Neural cell (in vitro differentiated cells): ENCODE data around the gene PRTG. TPM values are rescaled to one million over a fixed set of nuclear protein-coding genes. Genes with fewer than 3 reads are reported as not detected.

ENCODE experiments used
- H2AFZ ChIP-seq: fragments of 200-600, 300-800 bp; sonication (generic), shearing (Covaris generic); 2 replicates; pipeline ENCODE4 v1.6.0; 2014; ENCODE audit warnings: low read depth, mild to moderate bottlenecking, antibody characterized with exemption, low read length, moderate library complexity
- H3F3A ChIP-seq: fragments of 200-600 bp; shearing (Covaris generic); 2 replicates; pipeline ENCODE4 v1.6.1; 2016; ENCODE audit warnings: mild to moderate bottlenecking, moderate library complexity, mixed read lengths, antibody characterized with exemption, low read length; ENCODE audit not compliant: insufficient read depth, poor library complexity, severe bottlenecking
- H3K27ac ChIP-seq: fragments of 200-600, 300-800 bp; sonication (generic), shearing (Covaris generic); 2 replicates; pipeline ENCODE4 v1.5.1; 2014; ENCODE audit warnings: mild to moderate bottlenecking, low read length, moderate library complexity
- H3K27me3 ChIP-seq: fragments of 300-800, 200-600 bp; sonication (generic), shearing (Covaris generic); 2 replicates; pipeline ENCODE4 v1.6.0; 2014; ENCODE audit warnings: mild to moderate bottlenecking, low read depth, low read length, moderate library complexity; ENCODE audit not compliant: insufficient read depth
- H3K36me3 ChIP-seq: fragments of 300-800, 200-600 bp; sonication (generic), shearing (Covaris generic); 2 replicates; pipeline ENCODE4 v1.5.1; 2014; ENCODE audit warnings: mild to moderate bottlenecking, antibody characterized with exemption, low read length, moderate library complexity; ENCODE audit not compliant: insufficient read depth
- H3K4me2 ChIP-seq: fragments of 300-800, 200-600 bp; sonication (generic), shearing (Covaris generic); 2 replicates; pipeline ENCODE4 v1.6.0; 2014; ENCODE audit warnings: mild to moderate bottlenecking, low read length
- H3K4me3 ChIP-seq: fragments of 300-800, 200-600 bp; sonication (generic), shearing (Covaris generic); 2 replicates; pipeline ENCODE4 v1.5.1; 2014; ENCODE audit warnings: mild to moderate bottlenecking, low read length, moderate library complexity
- H3K79me2 ChIP-seq: fragments of 200-600 bp; shearing (Covaris generic); replicated peaks from 2 replicates; pipeline ENCODE4 v1.6.0; 2014; ENCODE audit warnings: mild to moderate bottlenecking, low read length, moderate library complexity; ENCODE audit not compliant: insufficient read depth
- H3K9ac ChIP-seq: fragments of 300-800, 200-600 bp; sonication (generic), shearing (Covaris generic); 2 replicates; pipeline ENCODE4 v1.6.1; 2016; ENCODE audit warnings: mild to moderate bottlenecking, low read length, mixed read lengths
- H3K9me2 ChIP-seq: fragments of 200-600 bp; shearing (Covaris generic); 2 replicates; pipeline ENCODE4 v1.6.1; 2016; ENCODE audit warnings: mild to moderate bottlenecking, low read length, mixed read lengths; ENCODE audit not compliant: insufficient read depth
- H3K9me3 ChIP-seq: fragments of 200-600, 300-800 bp; sonication (generic), shearing (Covaris generic); 2 replicates; pipeline ENCODE4 v1.6.1; 2016; ENCODE audit warnings: mild to moderate bottlenecking, mixed run types, low read length, moderate library complexity, mixed read lengths
- H4K20me1 ChIP-seq: fragments of 200-600 bp; shearing (Covaris generic); 2 replicates; pipeline ENCODE4 v1.6.1; 2016; ENCODE audit warnings: mild to moderate bottlenecking, mixed run types; ENCODE audit not compliant: insufficient read depth
- EP300 ChIP-seq: fragments of 450-650 bp; conservative IDR thresholded peaks from 2 replicates; pipeline ENCODE4 v1.6.1; 2014; ENCODE audit warnings: antibody characterized with exemption, mild to moderate bottlenecking, moderate library complexity; ENCODE audit not compliant: poor library complexity, severe bottlenecking
- EZH2 ChIP-seq: fragments of 200-600, 300-800 bp; shearing (Covaris generic), sonication (generic); IDR thresholded peaks from 2 replicates; pipeline ENCODE4 v1.6.1; 2014; ENCODE audit warnings: antibody characterized with exemption, low read length, borderline replicate concordance, mild to moderate bottlenecking; ENCODE audit not compliant: insufficient read depth, poor library complexity, severe bottlenecking
- MXI1 ChIP-seq: fragments of 450-650 bp; conservative IDR thresholded peaks from 2 replicates; pipeline ENCODE4 v1.6.1; 2014; ENCODE audit warnings: antibody characterized with exemption, mild to moderate bottlenecking; ENCODE audit not compliant: poor library complexity, severe bottlenecking
- POLR2AphosphoS5 ChIP-seq: IDR thresholded peaks from 2 replicates; pipeline ENCODE4 v1.6.1; 2012
- RAD21 ChIP-seq: fragments of 450-650 bp; conservative IDR thresholded peaks from 2 replicates; pipeline ENCODE4 v1.6.1; 2014; ENCODE audit warnings: antibody characterized with exemption, mild to moderate bottlenecking, moderate library complexity
- REST ChIP-seq: IDR thresholded peaks from 2 replicates; pipeline ENCODE4 v1.6.1; 2012; ENCODE audit warnings: borderline replicate concordance
- SMC3 ChIP-seq: fragments of 450-650 bp; conservative IDR thresholded peaks from 2 replicates; pipeline ENCODE4 v1.6.1; 2014; ENCODE audit warnings: antibody characterized with exemption, mild to moderate bottlenecking, moderate library complexity; ENCODE audit not compliant: poor library complexity
- TAF1 ChIP-seq: IDR thresholded peaks from 2 replicates; pipeline ENCODE4 v1.6.1; 2012; ENCODE audit warnings: low read depth
- polyA plus RNA-seq: library from polyadenylated mRNA; depleted of rRNA; stranded (reverse); fragments of >200 nt; gene quantifications from 2 replicates; pipeline ENCODE4 v1.2.3, GENCODE V29; 2014
- small RNA-seq, 3 experiments: library from RNA; depleted of rRNA; stranded (forward); fragments of <200 nt; gene quantifications; one replicate each; pipeline ENCODE3, GENCODE V24; 2012
- TF ChIP-seq, protein P1 (sequence below): fragments of 450-650 bp; IDR thresholded peaks from 2 replicates; pipeline ENCODE4 v1.5.1; 2014; ENCODE audit warnings: antibody characterized with exemption, mild to moderate bottlenecking, moderate library complexity; ENCODE audit not compliant: poor library complexity, severe bottlenecking

Gene PRTG
- polyA plus RNA-seq, 1 donor from 2014 or later: 3.8 TPM

DNA sequence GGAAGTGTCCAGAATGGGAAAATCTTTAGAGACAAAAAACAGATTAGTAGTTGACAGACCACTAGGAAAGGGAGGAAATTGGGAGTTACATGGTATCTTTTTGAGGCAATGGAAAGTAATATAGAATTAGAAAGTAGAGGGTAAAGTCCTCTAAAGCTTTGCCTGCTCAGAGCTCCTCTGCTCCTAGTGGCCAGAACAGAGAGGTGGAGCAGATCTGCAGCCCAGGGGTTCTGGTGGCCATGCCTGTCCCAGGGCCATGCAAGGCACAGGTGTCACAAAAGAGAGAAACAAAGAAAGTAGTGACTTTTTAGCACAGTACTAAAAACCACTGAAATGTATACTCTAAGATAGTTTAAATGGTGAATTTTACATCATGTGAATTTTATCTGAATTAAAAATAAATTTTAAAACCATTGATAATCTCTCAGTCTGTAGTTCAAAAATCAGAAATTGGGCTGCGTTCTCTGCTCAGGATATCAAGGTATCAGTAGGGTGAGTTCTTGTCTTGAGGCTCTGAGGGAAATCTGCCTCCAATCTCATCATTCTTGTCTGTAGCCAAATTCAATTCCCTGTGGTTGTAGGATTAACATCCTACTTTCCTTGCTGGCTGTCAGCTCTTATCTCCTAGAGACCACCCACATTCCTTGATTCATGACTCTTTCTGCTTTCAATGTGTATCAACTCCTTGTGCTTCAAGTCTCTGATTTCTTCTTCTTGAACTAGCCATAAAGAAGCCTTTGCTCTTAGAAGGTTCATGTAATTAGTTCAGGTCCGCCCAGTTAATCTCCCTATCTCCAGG lies 178.4 kb downstream of the PRTG start:
- H3F3A ChIP-seq: no peaks in the 10 kb centered on the region
- no peak for TF ChIP-seq MXI1
- TF ChIP-seq, protein P1, sequence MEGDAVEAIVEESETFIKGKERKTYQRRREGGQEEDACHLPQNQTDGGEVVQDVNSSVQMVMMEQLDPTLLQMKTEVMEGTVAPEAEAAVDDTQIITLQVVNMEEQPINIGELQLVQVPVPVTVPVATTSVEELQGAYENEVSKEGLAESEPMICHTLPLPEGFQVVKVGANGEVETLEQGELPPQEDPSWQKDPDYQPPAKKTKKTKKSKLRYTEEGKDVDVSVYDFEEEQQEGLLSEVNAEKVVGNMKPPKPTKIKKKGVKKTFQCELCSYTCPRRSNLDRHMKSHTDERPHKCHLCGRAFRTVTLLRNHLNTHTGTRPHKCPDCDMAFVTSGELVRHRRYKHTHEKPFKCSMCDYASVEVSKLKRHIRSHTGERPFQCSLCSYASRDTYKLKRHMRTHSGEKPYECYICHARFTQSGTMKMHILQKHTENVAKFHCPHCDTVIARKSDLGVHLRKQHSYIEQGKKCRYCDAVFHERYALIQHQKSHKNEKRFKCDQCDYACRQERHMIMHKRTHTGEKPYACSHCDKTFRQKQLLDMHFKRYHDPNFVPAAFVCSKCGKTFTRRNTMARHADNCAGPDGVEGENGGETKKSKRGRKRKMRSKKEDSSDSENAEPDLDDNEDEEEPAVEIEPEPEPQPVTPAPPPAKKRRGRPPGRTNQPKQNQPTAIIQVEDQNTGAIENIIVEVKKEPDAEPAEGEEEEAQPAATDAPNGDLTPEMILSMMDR: no peak
- no peak for TF ChIP-seq POLR2AphosphoS5
- no peak for TF ChIP-seq REST
- no peak for TF ChIP-seq RAD21
- no peak for TF ChIP-seq SMC3
- no peak for TF ChIP-seq TAF1
- no peak for TF ChIP-seq EZH2
- no peak for TF ChIP-seq EP300
- no peak overlapping the region for H3K9ac ChIP-seq
- H2AFZ ChIP-seq: no peak overlapping the region
- no peaks in the 10 kb centered on the region for H3K27me3 ChIP-seq
- H4K20me1 ChIP-seq: no peaks in the 10 kb centered on the region
- no peak overlapping the region for H3K4me2 ChIP-seq
- H3K79me2 ChIP-seq: peaks cover 10% of the 10 kb centered on the region
- no peaks in the 10 kb centered on the region for H3K36me3 ChIP-seq
- no peaks in the 10 kb centered on the region for H3K9me2 ChIP-seq
- peaks cover 7% of the 10 kb centered on the region for H3K9me3 ChIP-seq
- H3K4me3 ChIP-seq: no peak overlapping the region
- H3K27ac ChIP-seq: no peak overlapping the region

GRCh38 chr15:55562601-55563000 lies 180.4 kb downstream of the PRTG start:
- Histone ChIP-seq H3K79me2 (peaks cover 10% of the 10 kb centered on the region), H3K9me2 (no peaks in the 10 kb centered on the region), H3K27me3 (no peaks in the 10 kb centered on the region), H3K9ac (no peak overlapping the region), H3K4me3 (no peak overlapping the region), H2AFZ (no peak overlapping the region), H3F3A (no peaks in the 10 kb centered on the region), H3K27ac (no peak overlapping the region), H3K9me3 (peaks cover 7% of the 10 kb centered on the region), H4K20me1 (no peaks in the 10 kb centered on the region), H3K4me2 (no peak overlapping the region), H3K36me3 (no peaks in the 10 kb centered on the region)
- TF ChIP-seq RAD21 (no peak), EP300 (no peak), POLR2AphosphoS5 (no peak)

Small RNAs within 50 kb of the gene (small RNA-seq; reads per million reads assigned to genes)
- gene AC009997.1: 0 reads per million in 3 experiments

Other genes with a start within 250 kb of the PRTG start
- 8.5 and 16.9 TPM in 2 replicates for gene DNAAF4, start 234.9 kb downstream of the PRTG start, polyA plus RNA-seq
- 25.0 and 27.6 TPM in 2 replicates for gene PYGO1, start 154.8 kb downstream of the PRTG start, polyA plus RNA-seq